Measurements from ENCODE around the gene TUBE1. TPM values are rescaled to one million over a fixed set of nuclear protein-coding genes. Genes with fewer than 3 reads are reported as not detected.

The TUBE1 gene
- total and polyA plus RNA-seq, 8 donors = 14.2 to 55.1 (median 44.6) TPM

- Histone ChIP-seq H3K9me3 (peaks cover 0 to 5% of the 10 kb centered on the region in 2 donors), H3K36me3 (no peaks in the 10 kb centered on the region), H3K27me3 (no peaks in the 10 kb centered on the region), H3K4me3 (no peak overlapping the region), H3K4me1 (peaks cover 0 to 9% of the 10 kb centered on the region in 2 donors), H3K27ac (no peak overlapping the region)
- no peak for TF ChIP-seq CTCF (IDR thresholded peaks at IDR 0.05)
- intact Hi-C loops (cut with DNase I) = no loop called here
- ATAC-seq = no peak
- no peak for DNase-seq
Measured at GRCh38 chr6:112027942-112028674, 59.2 kb downstream of the TUBE1 start.

- intact Hi-C loops (cut with DNase I) = no loop called here
- DNase-seq (no peak), ATAC-seq (no peak)
- H3K27me3 ChIP-seq = no peaks in the 10 kb centered on the region
- H3K36me3 ChIP-seq = no peaks in the 10 kb centered on the region
- peaks cover 0 to 5% of the 10 kb centered on the region in 2 donors for H3K9me3 ChIP-seq
- no peak overlapping the region for H3K4me3 ChIP-seq
- no peak overlapping the region for H3K27ac ChIP-seq
- H3K4me1 ChIP-seq = peaks cover 0 to 9% of the 10 kb centered on the region in 2 donors
- no peak for TF ChIP-seq CTCF (IDR thresholded peaks at IDR 0.05)
Measured at GRCh38 chr6:112026933-112027332, 60.3 kb downstream of the TUBE1 start.

GRCh38 chr6:112024464-112024863 is 62.8 kb downstream of the TUBE1 start:
- no peak for DNase-seq
- intact Hi-C loops (cut with DNase I) = no loop called here
- H3K27me3 ChIP-seq = no peaks in the 10 kb centered on the region
- no peaks in the 10 kb centered on the region for H3K36me3 ChIP-seq
- H3K4me3 ChIP-seq = no peak overlapping the region
- ATAC-seq = no peak
- peaks cover 0 to 5% of the 10 kb centered on the region in 2 donors for H3K9me3 ChIP-seq
- no peak overlapping the region for H3K27ac ChIP-seq
- no peaks in the 10 kb centered on the region for H3K4me1 ChIP-seq
- TF ChIP-seq CTCF (IDR thresholded peaks at IDR 0.05) = no peak

GRCh38 chr6:112022749-112023148 is 64.5 kb downstream of the TUBE1 start:
- ATAC-seq (no peak), DNase-seq (no peak)
- no peak for TF ChIP-seq CTCF (IDR thresholded peaks at IDR 0.05)
- H3K9me3 ChIP-seq = peaks cover 0 to 5% of the 10 kb centered on the region in 2 donors
- no peak overlapping the region for H3K4me3 ChIP-seq
- no peaks in the 10 kb centered on the region for H3K36me3 ChIP-seq
- H3K27ac ChIP-seq = no peak overlapping the region
- intact Hi-C loops (cut with DNase I) = no loop called here
- H3K27me3 ChIP-seq = no peaks in the 10 kb centered on the region
- no peaks in the 10 kb centered on the region for H3K4me1 ChIP-seq

- Histone ChIP-seq H3K4me3 (no peak overlapping the region), H3K27me3 (no peaks in the 10 kb centered on the region), H3K9me3 (peaks cover 0 to 5% of the 10 kb centered on the region in 2 donors), H3K4me1 (no peaks in the 10 kb centered on the region), H3K27ac (no peak overlapping the region), H3K36me3 (no peaks in the 10 kb centered on the region)
- ATAC-seq (no peak), DNase-seq (no peak)
- no peak for TF ChIP-seq CTCF (IDR thresholded peaks at IDR 0.05)
- intact Hi-C loops (cut with DNase I) = no loop called here
Measured at GRCh38 chr6:112021691-112022310, 65.5 kb downstream of the TUBE1 start.
